GM23338 (cell line): ENCODE measurements around the gene OXCT1. TPM values are rescaled to one million over a fixed set of nuclear protein-coding genes. Genes with fewer than 3 reads are reported as not detected.

Experiments used
- ATAC-seq: fragments of 200-7000 bp; cut with Tn5 transposase; 3 replicates; pipeline ENCODE4 v1.9.1; 2020
- DNase-seq: peaks from one replicate; pipeline ENCODE4 v3.0.0-alpha.2; 2015; ENCODE audit warnings: low spot score
- H2AFZ ChIP-seq: fragments of 200-600 bp; sonication (generic); 2 replicates; pipeline ENCODE4 v1.8.0; 2016; ENCODE audit warnings: antibody characterized with exemption, mild to moderate bottlenecking, moderate library complexity
- H3F3A ChIP-seq: fragments of 200-600 bp; sonication (generic); replicated peaks from 2 replicates; pipeline ENCODE4 v1.8.0; 2017; ENCODE audit warnings: antibody characterized with exemption, mixed run types, low read depth
- H3K27ac ChIP-seq: fragments of 200-600 bp; sonication (generic); 2 replicates; pipeline ENCODE4 v1.6.1; 2016; ENCODE audit warnings: low read depth
- H3K27me3 ChIP-seq: fragments of 200-600 bp; sonication (generic); 2 replicates; pipeline ENCODE4 v1.8.0; 2016; ENCODE audit warnings: mild to moderate bottlenecking, mixed run types, moderate library complexity; ENCODE audit not compliant: insufficient read depth
- H3K36me3 ChIP-seq: fragments of 200-600 bp; sonication (generic); 2 replicates; pipeline ENCODE4 v1.8.0; 2016; ENCODE audit warnings: mild to moderate bottlenecking; ENCODE audit not compliant: insufficient read depth
- H3K4me1 ChIP-seq: fragments of 200-600 bp; sonication (generic); 2 replicates; pipeline ENCODE4 v1.8.0; 2016; ENCODE audit warnings: mild to moderate bottlenecking, moderate library complexity; ENCODE audit not compliant: insufficient read depth
- H3K4me2 ChIP-seq: fragments of 200-600 bp; sonication (generic); 2 replicates; pipeline ENCODE4 v1.7.1; 2017; ENCODE audit warnings: mixed run types
- H3K4me3 ChIP-seq: fragments of 200-600 bp; sonication (generic); 2 replicates; pipeline ENCODE4 v1.6.1; 2016; ENCODE audit warnings: mixed run types
- H3K79me2 ChIP-seq: fragments of 200-600 bp; sonication (generic); replicated peaks from 2 replicates; pipeline ENCODE4 v1.8.0; 2017; ENCODE audit warnings: mild to moderate bottlenecking; ENCODE audit not compliant: insufficient read depth
- H3K9me2 ChIP-seq: fragments of 200-600 bp; sonication (generic); 2 replicates; pipeline ENCODE4 v1.8.0; 2017; ENCODE audit not compliant: insufficient read depth
- H4K20me1 ChIP-seq: fragments of 200-600 bp; sonication (generic); replicated peaks from 2 replicates; pipeline ENCODE4 v1.8.0; 2017; ENCODE audit warnings: mild to moderate bottlenecking; ENCODE audit not compliant: insufficient read depth
- H3K27ac Mint-ChIP-seq: 2 replicates; pipeline ENCODE4 v1.8.0; 2020; ENCODE audit warnings: inconsistent platforms, mild to moderate bottlenecking, moderate library complexity, mixed read lengths
- H3K27me3 Mint-ChIP-seq: 3 replicates; pipeline ENCODE4 v1.8.0; 2022; ENCODE audit warnings: low read depth, mild to moderate bottlenecking, moderate library complexity, mixed read lengths, inconsistent platforms; ENCODE audit not compliant: insufficient read depth, poor library complexity
- H3K36me3 Mint-ChIP-seq: 3 replicates; pipeline ENCODE4 v1.8.0; 2021; ENCODE audit warnings: low read depth, mild to moderate bottlenecking, inconsistent platforms, moderate library complexity, mixed read lengths
- H3K4me1 Mint-ChIP-seq: 3 replicates; pipeline ENCODE4 v1.8.0; 2020; ENCODE audit warnings: mild to moderate bottlenecking, inconsistent platforms, mixed read lengths
- H3K4me3 Mint-ChIP-seq: 3 replicates; pipeline ENCODE4 v1.8.0; 2021; ENCODE audit warnings: moderate library complexity, mild to moderate bottlenecking, inconsistent platforms, mixed read lengths
- H3K9me3 Mint-ChIP-seq: 3 replicates; pipeline ENCODE4 v1.8.0; 2020; ENCODE audit warnings: moderate library complexity, mild to moderate bottlenecking, inconsistent platforms, mixed read lengths
- CREB1 ChIP-seq: fragments of 250-450 bp; sonication (Bioruptor Pico); IDR thresholded peaks from 2 replicates; pipeline ENCODE4 v1.5.0; 2020; ENCODE audit warnings: low read depth, mild to moderate bottlenecking, moderate library complexity
- EZH2phosphoT487 ChIP-seq: fragments of 200-600 bp; sonication (generic); IDR thresholded peaks from one replicate; pipeline ENCODE4 v1.8.1; 2018; ENCODE audit warnings: antibody characterized with exemption; ENCODE audit not compliant: unreplicated experiment
- JUNB ChIP-seq: IDR thresholded peaks from one replicate; pipeline ENCODE4 v1.6.1; 2016; ENCODE audit warnings: antibody characterized with exemption; ENCODE audit not compliant: unreplicated experiment
- POLR2AphosphoS5 ChIP-seq: IDR thresholded peaks from 2 replicates; pipeline ENCODE4 v1.6.1; 2016; ENCODE audit warnings: antibody characterized with exemption, low read depth
- STAT1 ChIP-seq: IDR thresholded peaks from one replicate; pipeline ENCODE4 v1.6.1; 2016; ENCODE audit warnings: antibody characterized with exemption; ENCODE audit not compliant: unreplicated experiment
- ZNF114 ChIP-seq: fragments of 250-450 bp; sonication (Bioruptor Pico); IDR thresholded peaks from 2 replicates; pipeline ENCODE4 v1.5.0; 2020; ENCODE audit warnings: mild to moderate bottlenecking, moderate library complexity
- ZNF331 ChIP-seq: fragments of 250-450 bp; sonication (Bioruptor Pico); IDR thresholded peaks from 2 replicates; pipeline ENCODE4 v1.5.0; 2020; ENCODE audit warnings: low read depth, mild to moderate bottlenecking, moderate library complexity
- polyA plus RNA-seq: library from polyadenylated mRNA; unstranded; fragments of >200 nt; fragmentation: Nextera tagmentation; extraction: Ambion mirVana; gene quantifications from 2 replicates; pipeline ENCODE4 v1.2.1, GENCODE V29; 2016
- total RNA-seq: library from RNA; depleted of rRNA; stranded (reverse); fragments of >200 nt; shearing (Covaris generic); gene quantifications from 2 replicates; pipeline ENCODE4 v1.2.3, GENCODE V29; 2014
- TF ChIP-seq, protein P1 (sequence below): fragments of 250-450 bp; sonication (Bioruptor Pico); IDR thresholded peaks from 2 replicates; pipeline ENCODE4 v1.5.0; 2020; ENCODE audit warnings: mild to moderate bottlenecking, moderate library complexity
- TF ChIP-seq, protein P2 (sequence below): IDR thresholded peaks from 2 replicates; pipeline ENCODE4 v1.6.1; 2016; ENCODE audit warnings: antibody characterized with exemption
- TF ChIP-seq, protein P3 (sequence below): IDR thresholded peaks from one replicate; pipeline ENCODE4 v1.6.1; 2018; ENCODE audit warnings: antibody characterized with exemption; ENCODE audit not compliant: unreplicated experiment
- TF ChIP-seq, protein P4 (sequence below), 2 experiments: fragments of 200-600 bp in 1 of 2; sonication (generic) in 1 of 2; conservative IDR thresholded peaks; 2 replicates each; pipeline versions ENCODE4 v1.5.1 to v1.6.1; 2016 to 2017; ENCODE audit warnings: antibody characterized with exemption in 2 of 2, low read depth in 2 of 2, mild to moderate bottlenecking in 2 of 2, moderate library complexity in 1 of 2

The OXCT1 gene
- total and polyA plus RNA-seq, 2 experiments from 2014 or later = 11.6 to 37.0 TPM

DNA sequence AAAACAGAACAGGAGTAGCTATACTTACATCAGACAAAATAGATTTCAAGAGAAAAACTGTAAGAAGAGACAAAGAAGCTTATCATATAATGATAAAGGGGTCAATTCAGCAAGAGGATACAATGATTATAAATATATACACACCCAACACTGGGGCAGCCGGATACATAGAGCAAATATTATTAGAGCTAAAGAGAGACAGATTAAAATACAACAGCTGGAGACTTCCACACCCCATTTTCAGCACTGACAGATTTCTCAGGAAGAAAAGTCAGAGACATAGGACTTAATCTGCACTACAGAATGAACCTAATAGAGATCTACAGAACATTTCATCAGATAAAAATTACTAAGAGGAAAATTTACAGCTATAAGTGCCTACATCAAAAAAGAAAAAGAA, 35.7 kb downstream of the OXCT1 start (continued):
- TF ChIP-seq, protein P1, sequence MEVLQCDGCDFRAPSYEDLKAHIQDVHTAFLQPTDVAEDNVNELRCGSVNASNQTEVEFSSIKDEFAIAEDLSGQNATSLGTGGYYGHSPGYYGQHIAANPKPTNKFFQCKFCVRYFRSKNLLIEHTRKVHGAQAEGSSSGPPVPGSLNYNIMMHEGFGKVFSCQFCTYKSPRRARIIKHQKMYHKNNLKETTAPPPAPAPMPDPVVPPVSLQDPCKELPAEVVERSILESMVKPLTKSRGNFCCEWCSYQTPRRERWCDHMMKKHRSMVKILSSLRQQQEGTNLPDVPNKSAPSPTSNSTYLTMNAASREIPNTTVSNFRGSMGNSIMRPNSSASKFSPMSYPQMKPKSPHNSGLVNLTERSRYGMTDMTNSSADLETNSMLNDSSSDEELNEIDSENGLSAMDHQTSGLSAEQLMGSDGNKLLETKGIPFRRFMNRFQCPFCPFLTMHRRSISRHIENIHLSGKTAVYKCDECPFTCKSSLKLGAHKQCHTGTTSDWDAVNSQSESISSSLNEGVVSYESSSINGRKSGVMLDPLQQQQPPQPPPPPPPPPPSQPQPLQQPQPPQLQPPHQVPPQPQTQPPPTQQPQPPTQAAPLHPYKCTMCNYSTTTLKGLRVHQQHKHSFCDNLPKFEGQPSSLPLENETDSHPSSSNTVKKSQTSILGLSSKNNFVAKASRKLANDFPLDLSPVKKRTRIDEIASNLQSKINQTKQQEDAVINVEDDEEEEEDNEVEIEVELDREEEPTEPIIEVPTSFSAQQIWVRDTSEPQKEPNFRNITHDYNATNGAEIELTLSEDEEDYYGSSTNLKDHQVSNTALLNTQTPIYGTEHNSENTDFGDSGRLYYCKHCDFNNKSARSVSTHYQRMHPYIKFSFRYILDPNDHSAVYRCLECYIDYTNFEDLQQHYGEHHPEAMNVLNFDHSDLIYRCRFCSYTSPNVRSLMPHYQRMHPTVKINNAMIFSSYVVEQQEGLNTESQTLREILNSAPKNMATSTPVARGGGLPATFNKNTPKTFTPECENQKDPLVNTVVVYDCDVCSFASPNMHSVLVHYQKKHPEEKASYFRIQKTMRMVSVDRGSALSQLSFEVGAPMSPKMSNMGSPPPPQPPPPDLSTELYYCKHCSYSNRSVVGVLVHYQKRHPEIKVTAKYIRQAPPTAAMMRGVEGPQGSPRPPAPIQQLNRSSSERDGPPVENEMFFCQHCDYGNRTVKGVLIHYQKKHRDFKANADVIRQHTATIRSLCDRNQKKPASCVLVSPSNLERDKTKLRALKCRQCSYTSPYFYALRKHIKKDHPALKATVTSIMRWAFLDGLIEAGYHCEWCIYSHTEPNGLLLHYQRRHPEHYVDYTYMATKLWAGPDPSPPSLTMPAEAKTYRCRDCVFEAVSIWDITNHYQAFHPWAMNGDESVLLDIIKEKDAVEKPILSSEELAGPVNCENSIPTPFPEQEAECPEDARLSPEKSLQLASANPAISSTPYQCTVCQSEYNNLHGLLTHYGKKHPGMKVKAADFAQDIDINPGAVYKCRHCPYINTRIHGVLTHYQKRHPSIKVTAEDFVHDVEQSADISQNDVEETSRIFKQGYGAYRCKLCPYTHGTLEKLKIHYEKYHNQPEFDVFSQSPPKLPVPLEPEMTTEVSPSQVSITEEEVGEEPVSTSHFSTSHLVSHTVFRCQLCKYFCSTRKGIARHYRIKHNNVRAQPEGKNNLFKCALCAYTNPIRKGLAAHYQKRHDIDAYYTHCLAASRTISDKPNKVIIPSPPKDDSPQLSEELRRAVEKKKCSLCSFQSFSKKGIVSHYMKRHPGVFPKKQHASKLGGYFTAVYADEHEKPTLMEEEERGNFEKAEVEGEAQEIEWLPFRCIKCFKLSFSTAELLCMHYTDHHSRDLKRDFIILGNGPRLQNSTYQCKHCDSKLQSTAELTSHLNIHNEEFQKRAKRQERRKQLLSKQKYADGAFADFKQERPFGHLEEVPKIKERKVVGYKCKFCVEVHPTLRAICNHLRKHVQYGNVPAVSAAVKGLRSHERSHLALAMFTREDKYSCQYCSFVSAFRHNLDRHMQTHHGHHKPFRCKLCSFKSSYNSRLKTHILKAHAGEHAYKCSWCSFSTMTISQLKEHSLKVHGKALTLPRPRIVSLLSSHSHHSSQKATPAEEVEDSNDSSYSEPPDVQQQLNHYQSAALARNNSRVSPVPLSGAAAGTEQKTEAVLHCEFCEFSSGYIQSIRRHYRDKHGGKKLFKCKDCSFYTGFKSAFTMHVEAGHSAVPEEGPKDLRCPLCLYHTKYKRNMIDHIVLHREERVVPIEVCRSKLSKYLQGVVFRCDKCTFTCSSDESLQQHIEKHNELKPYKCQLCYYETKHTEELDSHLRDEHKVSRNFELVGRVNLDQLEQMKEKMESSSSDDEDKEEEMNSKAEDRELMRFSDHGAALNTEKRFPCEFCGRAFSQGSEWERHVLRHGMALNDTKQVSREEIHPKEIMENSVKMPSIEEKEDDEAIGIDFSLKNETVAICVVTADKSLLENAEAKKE (CRISPR knock-in tag) = no peak
- TF ChIP-seq CREB1 (CRISPR knock-in tag) (no peak), ZNF114 (CRISPR knock-in tag) (no peak), JUNB (no peak)

DNA sequence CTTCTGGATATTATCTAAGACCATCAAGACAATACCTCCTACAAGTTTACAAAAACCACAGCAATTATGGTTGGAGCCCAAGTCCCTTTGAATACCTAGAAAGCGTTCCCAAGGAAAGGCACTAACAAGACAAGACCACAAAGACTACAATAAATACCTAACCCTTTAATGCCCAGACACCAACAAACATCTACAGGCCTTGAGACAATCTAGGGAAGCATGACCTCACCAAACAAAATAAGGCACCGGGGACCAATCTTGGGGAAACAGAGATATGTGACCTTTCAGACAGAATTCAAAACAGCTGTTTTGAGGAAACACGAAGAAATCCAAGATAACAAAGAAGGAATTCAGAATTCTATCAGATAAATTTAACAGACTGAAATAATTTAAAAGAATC, 37.8 kb downstream of the OXCT1 start:
- H3K79me2 ChIP-seq = no peaks in the 10 kb centered on the region
- H3K27me3 Mint-ChIP-seq = no peaks in the 10 kb centered on the region
- H2AFZ ChIP-seq = no peak overlapping the region
- no peak overlapping the region for H3K4me3 Mint-ChIP-seq
- peaks cover 10% of the 10 kb centered on the region; the same call in 1 of the 3 replicates for H3K36me3 Mint-ChIP-seq
- no peaks in the 10 kb centered on the region for H3K27me3 ChIP-seq
- no peaks in the 10 kb centered on the region for H3F3A ChIP-seq
- no peak overlapping the region for H3K4me3 ChIP-seq
- no peaks in the 10 kb centered on the region for H3K9me3 Mint-ChIP-seq
- no peak overlapping the region for H3K27ac Mint-ChIP-seq
- no peaks in the 10 kb centered on the region for H4K20me1 ChIP-seq
- ATAC-seq = no peak
- H3K27ac ChIP-seq = no peak overlapping the region
- no peak overlapping the region for H3K4me2 ChIP-seq
- no peak for DNase-seq
- no peaks in the 10 kb centered on the region for H3K36me3 ChIP-seq
- H3K4me1 ChIP-seq = no peaks in the 10 kb centered on the region
- no peaks in the 10 kb centered on the region for H3K9me2 ChIP-seq
- H3K4me1 Mint-ChIP-seq = no peaks in the 10 kb centered on the region
- TF ChIP-seq STAT1 = no peak
- TF ChIP-seq, protein P2, sequence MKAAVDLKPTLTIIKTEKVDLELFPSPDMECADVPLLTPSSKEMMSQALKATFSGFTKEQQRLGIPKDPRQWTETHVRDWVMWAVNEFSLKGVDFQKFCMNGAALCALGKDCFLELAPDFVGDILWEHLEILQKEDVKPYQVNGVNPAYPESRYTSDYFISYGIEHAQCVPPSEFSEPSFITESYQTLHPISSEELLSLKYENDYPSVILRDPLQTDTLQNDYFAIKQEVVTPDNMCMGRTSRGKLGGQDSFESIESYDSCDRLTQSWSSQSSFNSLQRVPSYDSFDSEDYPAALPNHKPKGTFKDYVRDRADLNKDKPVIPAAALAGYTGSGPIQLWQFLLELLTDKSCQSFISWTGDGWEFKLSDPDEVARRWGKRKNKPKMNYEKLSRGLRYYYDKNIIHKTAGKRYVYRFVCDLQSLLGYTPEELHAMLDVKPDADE = no peak
- TF ChIP-seq, protein P3, sequence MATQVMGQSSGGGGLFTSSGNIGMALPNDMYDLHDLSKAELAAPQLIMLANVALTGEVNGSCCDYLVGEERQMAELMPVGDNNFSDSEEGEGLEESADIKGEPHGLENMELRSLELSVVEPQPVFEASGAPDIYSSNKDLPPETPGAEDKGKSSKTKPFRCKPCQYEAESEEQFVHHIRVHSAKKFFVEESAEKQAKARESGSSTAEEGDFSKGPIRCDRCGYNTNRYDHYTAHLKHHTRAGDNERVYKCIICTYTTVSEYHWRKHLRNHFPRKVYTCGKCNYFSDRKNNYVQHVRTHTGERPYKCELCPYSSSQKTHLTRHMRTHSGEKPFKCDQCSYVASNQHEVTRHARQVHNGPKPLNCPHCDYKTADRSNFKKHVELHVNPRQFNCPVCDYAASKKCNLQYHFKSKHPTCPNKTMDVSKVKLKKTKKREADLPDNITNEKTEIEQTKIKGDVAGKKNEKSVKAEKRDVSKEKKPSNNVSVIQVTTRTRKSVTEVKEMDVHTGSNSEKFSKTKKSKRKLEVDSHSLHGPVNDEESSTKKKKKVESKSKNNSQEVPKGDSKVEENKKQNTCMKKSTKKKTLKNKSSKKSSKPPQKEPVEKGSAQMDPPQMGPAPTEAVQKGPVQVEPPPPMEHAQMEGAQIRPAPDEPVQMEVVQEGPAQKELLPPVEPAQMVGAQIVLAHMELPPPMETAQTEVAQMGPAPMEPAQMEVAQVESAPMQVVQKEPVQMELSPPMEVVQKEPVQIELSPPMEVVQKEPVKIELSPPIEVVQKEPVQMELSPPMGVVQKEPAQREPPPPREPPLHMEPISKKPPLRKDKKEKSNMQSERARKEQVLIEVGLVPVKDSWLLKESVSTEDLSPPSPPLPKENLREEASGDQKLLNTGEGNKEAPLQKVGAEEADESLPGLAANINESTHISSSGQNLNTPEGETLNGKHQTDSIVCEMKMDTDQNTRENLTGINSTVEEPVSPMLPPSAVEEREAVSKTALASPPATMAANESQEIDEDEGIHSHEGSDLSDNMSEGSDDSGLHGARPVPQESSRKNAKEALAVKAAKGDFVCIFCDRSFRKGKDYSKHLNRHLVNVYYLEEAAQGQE = no peak
- TF ChIP-seq ZNF114 (CRISPR knock-in tag) = no peak
- TF ChIP-seq ZNF331 (CRISPR knock-in tag) = no peak
- TF ChIP-seq POLR2AphosphoS5 = no peak
- TF ChIP-seq, protein P4, sequence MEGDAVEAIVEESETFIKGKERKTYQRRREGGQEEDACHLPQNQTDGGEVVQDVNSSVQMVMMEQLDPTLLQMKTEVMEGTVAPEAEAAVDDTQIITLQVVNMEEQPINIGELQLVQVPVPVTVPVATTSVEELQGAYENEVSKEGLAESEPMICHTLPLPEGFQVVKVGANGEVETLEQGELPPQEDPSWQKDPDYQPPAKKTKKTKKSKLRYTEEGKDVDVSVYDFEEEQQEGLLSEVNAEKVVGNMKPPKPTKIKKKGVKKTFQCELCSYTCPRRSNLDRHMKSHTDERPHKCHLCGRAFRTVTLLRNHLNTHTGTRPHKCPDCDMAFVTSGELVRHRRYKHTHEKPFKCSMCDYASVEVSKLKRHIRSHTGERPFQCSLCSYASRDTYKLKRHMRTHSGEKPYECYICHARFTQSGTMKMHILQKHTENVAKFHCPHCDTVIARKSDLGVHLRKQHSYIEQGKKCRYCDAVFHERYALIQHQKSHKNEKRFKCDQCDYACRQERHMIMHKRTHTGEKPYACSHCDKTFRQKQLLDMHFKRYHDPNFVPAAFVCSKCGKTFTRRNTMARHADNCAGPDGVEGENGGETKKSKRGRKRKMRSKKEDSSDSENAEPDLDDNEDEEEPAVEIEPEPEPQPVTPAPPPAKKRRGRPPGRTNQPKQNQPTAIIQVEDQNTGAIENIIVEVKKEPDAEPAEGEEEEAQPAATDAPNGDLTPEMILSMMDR (conservative IDR thresholded peaks at IDR 0.05; ENCODE audit: low read depth in 2 of 2) = no peak
- TF ChIP-seq CREB1 (CRISPR knock-in tag) = no peak
- no peak for TF ChIP-seq EZH2phosphoT487
